GM19328 (cell line): Measurements from ENCODE around the gene DDX25.
"Not testable (repeated sequence)": the region's sequence is repeated elsewhere in the genome, so short reads cannot be mapped to it uniquely, and the experiment has no call there.

ENCODE experiments used
- ATAC-seq: cut with Tn5 transposase; IDR thresholded peaks from one replicate; pipeline ENCODE4 v1.9.1; 2021; ENCODE audit warnings: mild to moderate bottlenecking, moderate library complexity; ENCODE audit not compliant: unreplicated experiment

DDX25 gene

DNA sequence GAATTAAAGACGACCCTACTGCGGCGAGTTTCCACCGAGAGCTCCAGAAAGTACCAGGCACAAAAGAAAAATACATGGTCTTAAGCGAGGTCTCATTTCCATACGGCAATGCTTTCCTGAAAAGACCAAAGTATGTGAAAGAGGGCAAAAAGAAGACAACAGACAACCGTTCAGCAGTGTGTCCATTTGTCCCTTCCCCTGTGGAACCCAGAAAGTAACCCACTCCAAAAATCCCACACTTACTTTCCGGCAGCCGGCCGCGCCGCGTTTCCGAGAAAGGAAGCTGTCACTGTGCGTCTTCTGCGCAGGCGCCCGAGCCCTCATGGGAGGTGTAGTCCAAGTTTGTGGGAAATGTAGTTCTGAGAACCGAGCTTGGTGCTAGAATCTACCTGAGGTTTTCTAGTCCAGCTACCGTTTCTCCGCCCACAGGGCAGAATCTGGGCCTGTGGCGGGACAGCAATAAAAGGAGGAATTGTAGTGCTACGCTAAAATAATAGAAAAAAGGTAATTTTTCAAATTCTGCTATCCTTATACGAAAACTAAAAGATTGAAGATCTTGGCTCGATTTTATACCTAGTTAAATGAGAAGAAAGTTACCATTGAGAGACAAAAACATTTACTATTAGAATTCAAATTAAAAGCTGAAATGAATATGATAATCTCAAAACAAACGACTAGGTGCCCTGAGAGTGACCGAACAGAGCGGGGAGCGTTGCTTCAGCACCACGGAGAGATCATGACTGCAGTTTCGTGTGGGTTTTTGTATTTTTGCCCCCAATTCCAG is 1.2 kb upstream of the DDX25 start, which contains the start of gene PUS3:
PUS3 (minus strand) TSS at position 280 of the 784 bp plus-strand sequence. CDS start 6,922 bp downstream, outside the sequence.
- ATAC-seq, result peak; percentile 93

DNA sequence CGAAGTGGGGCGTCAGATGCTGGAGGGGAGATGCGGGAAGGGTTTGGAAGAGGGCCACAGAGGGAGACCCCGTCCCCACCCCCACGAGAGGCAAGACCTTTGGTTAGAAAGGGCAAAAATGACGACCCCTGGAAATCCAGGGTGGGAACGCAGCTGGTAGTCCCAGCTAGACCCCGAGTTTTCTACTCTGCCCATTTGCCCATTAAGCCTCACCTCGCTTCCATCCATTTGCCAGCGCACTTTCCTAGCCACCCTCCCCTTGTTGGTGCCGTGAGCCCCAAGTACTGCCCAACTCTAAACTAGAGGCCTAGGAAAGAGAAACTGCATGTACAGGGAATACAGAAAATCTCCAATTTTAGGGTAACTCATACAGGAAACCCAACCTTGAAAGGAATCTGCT is 370 bp downstream of the DDX25 start:
- no peak for ATAC-seq

DNA sequence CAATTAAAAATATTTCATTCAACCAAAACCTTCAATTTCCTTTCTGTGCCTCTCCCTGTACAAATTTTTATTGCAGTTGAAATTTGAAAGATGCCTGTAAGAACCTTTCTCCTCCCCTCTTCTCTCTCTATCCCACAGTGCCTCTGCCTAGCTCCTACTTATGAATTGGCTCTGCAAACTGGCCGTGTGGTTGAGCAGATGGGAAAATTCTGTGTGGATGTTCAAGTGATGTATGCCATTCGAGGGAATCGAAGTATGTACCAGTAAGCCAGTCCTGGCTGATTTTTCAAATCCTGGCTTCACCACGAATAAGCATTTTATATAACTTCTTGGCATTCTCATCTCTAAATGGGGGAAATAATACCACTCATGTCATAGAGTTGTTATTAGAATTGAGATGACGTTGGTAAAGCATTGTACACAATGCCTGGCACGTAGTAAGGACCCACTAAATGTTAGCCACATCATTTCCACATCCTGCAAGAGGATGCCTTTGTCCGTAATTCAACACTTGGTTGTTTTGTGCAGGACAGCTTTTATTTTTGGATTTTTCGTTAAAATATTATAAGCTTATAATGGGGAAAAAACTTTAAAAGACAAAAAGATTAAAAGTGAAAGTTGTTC is 6.0 kb downstream of the DDX25 start:
- no peak for ATAC-seq

DNA sequence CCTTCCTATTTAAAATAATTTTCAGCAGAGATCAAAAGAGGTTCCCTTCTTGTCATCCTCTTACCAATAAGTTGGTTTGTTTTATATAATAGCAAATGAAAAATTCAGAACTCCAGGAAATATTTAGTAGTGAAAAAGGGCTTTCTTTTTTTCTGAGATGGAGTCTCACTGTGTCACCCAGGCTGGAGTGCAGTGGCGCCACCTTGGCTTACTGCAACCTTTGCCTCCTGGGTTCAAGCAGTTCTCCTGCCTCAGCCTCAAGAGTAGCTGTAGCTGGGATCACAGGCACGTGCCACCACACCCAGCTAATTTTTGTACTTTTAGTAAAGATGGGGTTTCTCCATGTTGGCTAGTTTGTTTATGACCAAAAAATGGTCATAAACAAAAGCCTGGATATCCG is 10.3 kb downstream of the DDX25 start:
- not testable (repeated sequence) for ATAC-seq

DNA sequence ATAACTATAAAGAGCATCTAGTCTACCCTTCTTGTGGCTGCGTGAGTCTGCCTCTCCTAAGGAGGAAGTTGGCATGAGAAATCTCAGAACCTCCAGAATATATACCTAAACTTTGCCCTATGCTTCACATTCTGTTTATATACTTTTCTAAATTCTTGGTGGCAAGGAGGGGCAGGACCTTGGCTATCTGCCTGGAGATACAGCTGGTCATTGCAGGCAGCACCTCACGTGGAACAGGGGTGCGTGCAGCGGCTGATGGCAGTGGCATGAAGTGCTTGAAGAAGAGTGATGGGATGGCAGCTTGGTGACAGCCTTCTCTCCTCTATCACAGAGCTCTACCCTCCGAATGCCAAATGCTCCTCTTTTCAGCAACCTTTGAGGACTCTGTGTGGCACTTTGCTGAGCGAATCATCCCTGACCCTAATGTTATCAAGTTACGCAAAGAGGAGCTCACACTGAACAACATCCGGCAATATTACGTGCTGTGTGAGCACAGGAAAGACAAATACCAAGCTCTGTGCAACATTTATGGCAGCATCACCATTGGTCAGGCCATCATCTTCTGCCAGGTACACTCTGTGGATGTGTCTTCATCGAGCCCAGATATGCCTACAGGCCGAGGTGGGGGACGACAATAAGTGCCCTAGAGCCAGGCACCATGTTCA is 12.5 kb downstream of the DDX25 start:
- ATAC-seq, result no peak

DNA sequence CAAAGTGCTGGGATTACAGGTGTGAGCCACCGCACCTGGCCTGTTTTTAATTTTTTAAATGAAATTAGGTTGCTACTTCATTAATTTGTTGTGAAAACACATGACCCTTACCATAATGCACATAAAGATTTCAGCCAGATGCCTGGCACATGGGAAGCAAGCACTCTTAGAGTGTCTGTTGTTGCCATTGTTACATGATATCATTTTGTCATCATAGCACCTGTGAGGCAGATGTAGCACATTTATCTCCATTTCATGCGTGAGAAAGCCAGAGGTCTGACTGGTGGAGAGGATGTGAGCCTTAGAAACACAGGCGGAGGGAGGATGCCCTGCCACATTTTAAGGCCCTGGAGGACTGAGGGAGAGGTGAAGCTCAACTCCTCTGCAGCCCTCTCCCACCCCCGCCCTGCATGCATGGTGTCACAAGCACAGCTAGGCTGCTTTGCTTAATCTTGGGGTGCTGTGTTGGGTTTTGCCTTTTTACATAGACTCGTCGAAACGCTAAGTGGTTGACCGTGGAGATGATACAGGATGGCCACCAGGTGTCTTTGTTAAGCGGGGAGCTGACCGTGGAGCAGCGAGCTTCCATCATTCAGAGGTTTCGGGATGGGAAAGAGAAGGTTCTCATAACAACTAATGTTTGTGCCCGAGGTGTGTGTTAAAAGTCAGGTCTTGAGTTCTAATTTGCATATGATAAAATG is 14.0 kb downstream of the DDX25 start:
- no peak for ATAC-seq

DNA sequence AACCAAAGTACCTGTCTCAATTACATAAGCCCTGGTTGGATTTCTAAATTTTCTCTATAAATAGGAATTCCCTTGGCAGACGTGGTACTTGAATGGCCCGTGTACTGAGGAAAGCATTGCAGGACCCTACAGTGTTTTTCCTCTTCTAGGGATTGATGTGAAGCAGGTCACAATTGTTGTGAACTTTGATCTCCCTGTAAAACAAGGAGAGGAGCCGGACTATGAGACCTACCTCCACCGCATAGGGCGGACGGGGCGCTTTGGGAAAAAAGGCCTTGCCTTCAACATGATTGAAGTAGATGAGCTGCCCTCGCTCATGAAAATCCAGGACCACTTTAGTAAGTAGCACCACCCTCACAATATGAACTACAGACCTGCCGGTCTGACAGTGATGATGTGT is 16.7 kb downstream of the DDX25 start:
- no peak for ATAC-seq

DNA sequence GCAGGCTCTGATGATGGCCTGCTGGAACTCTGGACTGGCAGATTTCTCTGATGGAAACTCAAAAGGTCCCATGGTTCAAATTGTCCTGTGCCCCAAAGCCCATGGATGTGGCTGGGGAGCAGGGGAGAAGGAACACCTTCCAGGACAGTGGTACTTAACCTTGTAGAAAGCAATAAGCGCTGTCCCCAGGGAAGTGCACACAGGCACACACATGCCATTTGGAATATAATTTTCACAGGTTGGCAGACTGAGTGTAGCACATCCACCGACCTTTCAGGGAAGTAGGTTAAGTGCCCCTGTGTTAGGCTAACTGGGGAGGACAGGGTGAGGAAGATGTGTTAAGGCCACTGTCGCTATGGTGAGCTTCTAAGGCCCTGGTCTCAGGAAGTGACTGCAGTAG is 17.8 kb downstream of the DDX25 start:
- no peak for ATAC-seq

DNA sequence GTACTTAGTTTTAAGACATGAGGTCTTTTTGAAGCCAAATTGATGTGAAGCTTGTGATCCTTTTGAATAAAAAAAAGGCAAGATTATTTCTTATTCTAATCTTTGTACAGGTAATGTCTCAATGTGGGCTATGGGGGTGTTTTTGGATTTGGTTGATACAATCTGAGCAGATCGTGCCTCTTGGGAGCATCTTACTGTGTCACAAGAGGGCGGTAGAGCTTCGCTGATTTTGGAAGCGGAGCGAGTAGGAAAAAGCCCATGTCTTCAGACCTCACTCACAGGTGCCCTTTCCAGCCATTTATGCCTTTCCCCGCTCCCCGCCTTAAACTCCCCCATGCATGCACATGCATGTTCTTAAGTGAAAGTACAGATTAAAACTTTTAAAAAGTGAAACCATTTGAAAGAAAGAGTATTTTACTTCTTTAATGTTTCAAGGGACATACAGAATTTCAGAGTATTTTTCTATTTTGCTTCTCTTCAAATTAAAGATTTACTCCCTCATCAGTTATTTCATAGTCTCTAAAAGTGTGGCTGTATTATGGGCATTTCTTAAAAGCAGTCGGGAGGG is 18.8 kb downstream of the DDX25 start:
- ATAC-seq, result no peak

DNA sequence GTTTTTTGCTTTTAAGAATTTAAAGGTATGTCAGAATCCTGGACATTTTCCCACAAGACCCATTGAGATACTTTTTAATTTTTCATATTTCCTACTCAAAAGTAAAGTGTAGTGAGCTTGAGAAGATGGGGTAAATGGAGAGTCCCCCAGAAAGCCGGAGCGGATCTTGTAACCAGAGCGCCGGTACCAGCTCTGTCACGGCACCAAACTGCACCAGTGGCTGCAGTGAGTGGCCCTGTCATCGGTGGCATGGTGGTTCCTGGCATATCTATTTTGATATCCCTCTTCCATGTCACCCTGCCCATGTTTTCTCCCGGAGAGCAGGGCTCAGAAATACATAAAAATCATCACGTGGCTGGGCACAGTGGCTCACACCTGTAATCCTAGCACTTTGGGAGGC is 19.3 kb downstream of the DDX25 start:
- ATAC-seq, result no peak

DNA sequence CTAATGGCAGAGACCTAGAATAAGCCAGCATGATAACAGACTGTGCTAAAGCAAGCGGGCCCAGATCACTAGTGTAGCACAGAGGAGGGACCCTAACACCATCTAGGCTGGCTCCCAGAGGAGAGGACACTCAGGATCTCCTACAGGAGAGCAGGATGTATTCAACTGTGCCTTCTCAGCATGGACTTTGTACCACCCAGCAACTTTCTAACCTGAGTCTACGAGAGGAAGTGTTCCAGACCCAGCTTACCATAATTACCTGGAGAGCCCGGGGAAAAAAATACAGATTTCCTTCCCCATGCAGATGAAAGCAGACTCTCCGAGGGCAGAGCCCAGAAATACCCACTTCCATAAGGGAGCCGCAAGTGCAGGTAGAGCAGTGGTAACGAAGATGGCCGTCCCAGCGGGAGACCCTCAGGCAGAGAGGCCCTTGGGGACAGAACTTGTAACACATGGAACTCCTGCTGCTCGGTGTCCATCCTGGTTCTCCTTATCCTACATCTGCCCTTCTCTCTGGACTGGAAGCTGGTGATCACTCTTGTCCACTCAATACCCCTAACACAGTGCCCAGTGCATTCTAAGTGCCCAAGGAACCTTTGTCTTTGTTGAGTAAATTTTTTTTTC is 20.2 kb downstream of the DDX25 start:
- no peak for ATAC-seq

DNA sequence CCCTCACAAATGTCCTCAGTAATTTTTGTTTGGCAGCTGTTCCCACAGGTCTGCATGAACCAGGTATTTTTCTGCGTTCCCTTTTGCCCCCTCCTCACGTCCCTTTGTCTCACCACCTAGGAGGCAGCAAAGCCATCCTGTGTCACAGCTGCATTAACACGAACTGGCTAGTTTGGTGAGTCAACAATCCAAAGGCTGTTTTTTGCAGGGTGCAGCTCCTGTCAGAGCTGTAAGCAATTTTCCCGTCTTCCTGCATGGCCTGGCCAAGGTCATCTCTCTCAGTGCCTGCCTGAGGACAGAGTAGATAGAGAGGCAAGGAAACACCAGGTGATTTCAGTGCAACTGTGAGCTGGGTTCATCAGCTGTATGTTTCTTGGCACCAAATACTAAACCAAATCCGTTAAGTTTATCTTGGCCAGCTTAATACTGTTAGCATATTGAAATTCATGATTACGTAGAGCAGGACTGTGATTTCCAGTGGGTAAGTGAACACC is 21.0 kb downstream of the DDX25 start:
- no peak for ATAC-seq

DNA sequence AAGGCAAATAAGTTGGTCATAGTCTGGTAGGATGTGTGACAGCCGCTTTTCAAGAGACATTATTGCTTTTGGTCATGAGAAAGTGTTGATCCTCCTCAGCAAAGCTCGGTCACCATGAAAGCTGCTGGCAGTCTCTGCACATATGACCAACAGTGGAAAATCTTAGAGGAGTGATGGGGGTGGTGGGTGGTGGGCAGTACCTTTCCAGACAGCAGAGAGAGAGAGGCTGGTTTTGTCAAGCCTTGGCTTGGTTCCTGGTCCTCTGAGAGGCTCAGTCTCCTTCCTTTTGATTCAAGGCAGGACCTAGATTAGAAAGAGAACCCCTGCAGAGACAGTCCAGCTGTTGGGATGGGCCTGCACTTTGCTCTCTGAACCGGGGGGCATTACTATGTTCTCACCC is 21.5 kb downstream of the DDX25 start:
- no peak for ATAC-seq

DNA sequence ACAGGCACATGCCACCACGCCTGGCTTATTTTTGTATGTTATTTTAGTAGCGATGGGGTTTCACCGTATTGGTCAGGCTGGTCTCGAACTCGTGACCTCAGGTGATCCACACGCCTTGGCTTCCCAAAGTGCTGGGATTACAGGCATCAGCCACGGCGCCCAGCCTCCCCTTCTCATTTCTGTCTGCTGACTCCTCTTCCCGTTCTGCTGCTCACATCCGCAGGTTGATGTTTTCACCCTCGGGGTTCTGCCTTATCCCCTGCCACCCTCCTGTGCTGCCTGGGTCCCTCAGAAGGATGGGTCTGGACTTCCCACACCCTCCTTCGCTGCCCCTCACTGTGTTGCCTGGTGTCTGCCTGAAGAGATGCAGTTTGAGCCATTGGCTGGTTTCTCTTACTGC is 22.4 kb downstream of the DDX25 start:
- no peak for ATAC-seq

DNA sequence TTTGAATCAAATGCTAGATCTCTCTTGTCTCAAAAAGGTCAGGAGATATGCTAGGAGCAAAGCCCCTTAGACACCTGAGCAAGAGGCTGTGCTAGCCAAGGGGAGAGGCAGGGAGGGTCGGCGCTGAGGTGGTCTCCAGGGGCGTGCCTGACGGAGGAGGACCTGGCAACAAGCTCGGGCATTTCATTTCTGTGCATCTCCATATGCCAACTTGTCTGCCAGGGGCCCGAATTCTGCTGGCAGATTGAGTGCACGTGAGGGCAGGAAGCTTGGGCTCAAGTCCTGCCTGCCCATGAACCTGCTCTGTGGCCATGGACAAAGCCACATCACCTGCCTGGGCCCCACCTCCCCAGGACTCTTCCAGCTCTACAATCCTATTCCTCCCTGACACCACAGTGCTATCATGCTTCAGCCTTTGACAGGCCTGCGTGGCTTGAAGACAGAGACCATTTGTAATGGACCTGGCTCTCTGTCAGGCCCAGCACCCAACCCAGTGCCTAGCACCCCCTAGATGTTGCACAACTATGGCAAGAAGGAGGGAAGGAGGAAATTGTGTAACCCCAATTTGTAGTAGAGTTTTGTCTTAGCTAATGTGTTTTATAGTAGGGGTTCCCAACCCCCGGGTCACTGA is 25.3 kb downstream of the DDX25 start:
- no peak for ATAC-seq

DNA sequence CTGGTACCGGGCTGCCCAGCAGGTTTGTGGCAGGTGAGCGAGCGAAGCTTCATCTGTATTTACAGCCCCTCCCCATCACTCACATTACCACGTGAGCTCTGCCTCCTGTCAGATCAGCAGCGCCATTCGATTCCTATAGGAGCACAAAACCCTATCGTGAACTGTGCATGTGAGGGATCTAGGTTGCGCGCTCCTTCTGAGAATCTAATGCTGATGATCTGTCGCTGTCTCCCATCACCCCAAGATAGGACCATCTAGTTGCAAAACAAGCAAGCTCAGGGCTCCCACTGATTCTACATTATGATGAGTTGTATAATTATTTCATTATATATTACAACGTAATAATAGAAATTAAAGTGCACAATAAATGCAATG is 25.8 kb downstream of the DDX25 start:
- ATAC-seq, result no peak

DNA sequence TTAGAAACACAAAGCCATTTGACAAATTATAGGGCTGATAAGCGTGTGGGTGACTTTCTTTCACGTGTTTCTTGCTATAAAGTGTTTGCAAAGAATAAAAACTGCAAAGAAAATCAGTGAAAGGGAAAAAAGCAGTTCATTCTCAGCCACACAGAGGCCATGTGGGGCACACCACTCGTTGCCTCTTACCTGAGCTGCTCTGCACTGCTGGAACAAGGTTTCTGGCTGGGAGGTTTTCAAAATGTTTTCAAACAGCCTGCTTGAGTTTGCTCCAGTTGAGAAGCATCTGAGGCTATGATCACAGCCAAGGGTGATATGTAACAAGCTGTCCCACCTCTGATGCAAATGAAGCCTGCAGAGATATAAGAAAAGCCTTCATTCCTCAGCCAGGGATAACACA is 26.8 kb downstream of the DDX25 start:
- ATAC-seq, result no peak

DNA sequence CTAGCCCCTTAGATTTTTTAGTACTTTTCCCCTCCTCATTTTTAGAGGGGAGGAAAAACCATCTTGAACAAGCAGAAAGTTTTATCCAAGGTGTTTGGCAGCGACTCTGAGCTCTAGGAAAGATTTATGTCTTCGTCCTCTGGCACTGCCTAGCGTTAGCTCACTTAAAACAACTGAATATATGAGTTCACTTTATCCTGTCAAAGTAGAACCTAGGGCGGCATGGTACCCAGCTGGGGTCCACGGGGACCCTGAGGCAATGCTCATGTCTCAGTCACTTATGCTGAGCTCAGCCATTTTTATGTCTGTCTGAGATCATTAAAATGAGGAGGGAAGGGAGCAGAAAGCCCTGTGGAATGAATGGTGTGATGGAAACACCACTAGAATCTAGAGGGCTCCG is 27.4 kb downstream of the DDX25 start:
- ATAC-seq, result no peak

DNA sequence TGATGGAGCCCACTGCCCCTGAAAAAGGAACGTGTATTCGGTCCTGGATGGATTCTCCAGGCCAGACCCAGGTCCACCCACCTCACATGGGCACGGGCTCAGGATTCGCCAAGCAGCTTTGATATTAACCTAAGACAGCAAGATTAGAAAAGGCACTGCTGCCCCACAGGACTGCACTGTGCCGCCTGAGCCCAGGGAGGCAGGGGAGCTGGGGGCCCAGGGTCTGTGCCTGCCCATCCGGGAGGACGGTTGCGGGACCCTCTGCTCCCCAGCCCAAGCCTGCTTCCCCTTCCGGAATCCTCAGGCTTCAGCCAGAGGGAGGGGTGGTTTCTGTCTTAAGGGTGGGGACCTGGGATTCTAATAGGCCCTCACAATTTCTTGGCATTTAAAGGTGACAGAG is 28.0 kb downstream of the DDX25 start:
- no peak for ATAC-seq
